Thyroid gland (tissue), 4 donors: ENCODE data around the gene UNC50. TPM values are rescaled to one million over a fixed set of nuclear protein-coding genes. Genes with fewer than 3 reads are reported as not detected.

Experiments used
- DNase-seq, 2 donors: peaks; one replicate each; pipeline ENCODE4 v3.0.0-alpha.2; 2019
- H3K27ac ChIP-seq, 3 donors: fragments of 200-600 bp; sonication (generic); 1 replicate in 2 of 3; 2 replicates in 1 of 3; pipeline ENCODE4 v1.5.1; 2016 to 2019; ENCODE audit warnings: mild to moderate bottlenecking in 1 of 3, moderate library complexity in 1 of 3
- H3K27me3 ChIP-seq: fragments of 200-600 bp; sonication (generic); one replicate; pipeline ENCODE4 v1.5.1; 2019
- H3K36me3 ChIP-seq, 2 donors: fragments of 200-600 bp; sonication (generic); one replicate each; pipeline ENCODE4 v1.5.1; 2016 to 2019
- H3K4me1 ChIP-seq, 2 donors: fragments of 200-600 bp; sonication (generic); one replicate each; pipeline ENCODE4 v1.5.1; 2017 to 2019
- H3K4me3 ChIP-seq, 3 donors: fragments of 200-600 bp; sonication (generic); replicated peaks in 1 of 3; 1 replicate in 2 of 3; 2 replicates in 1 of 3; pipeline ENCODE4 v1.5.1; 2016; ENCODE audit warnings: mild to moderate bottlenecking in 1 of 3
- H3K9me3 ChIP-seq: fragments of 200-600 bp; sonication (generic); one replicate; pipeline ENCODE4 v1.5.1; 2017
- CTCF ChIP-seq, 6 experiments: fragments of 200-600 bp in 3 of 6; fragments of 450-650 bp in 3 of 6; sonication (generic) in 3 of 6; IDR thresholded peaks; one replicate each; pipeline ENCODE4 v1.5.1; 2016 to 2019; ENCODE audit warnings: antibody characterized with exemption in 6 of 6, mild to moderate bottlenecking in 2 of 6, inconsistent platforms in 1 of 6, moderate library complexity in 1 of 6
- POLR2A ChIP-seq, 2 donors: fragments of 450-650 bp; IDR thresholded peaks; one replicate each; pipeline ENCODE4 v1.6.1; 2017; ENCODE audit warnings: antibody characterized with exemption in 2 of 2, mild to moderate bottlenecking in 2 of 2, moderate library complexity in 1 of 2
- WGBS, 2 donors: methylation state at CpG; one replicate each; pipeline ENCODE4 v1.1.5; 2017; 5-methylcytosine and 5-hydroxymethylcytosine counted together
- intact Hi-C: fragments of 100-400 bp; cut with DNase I; formaldehyde crosslinking; loops from one replicate; pipeline ENCODE4 v1.15.1; 2023
- total RNA-seq, 4 donors: library from RNA; depleted of rRNA; stranded (reverse); fragments of >200 nt; gene quantifications; one replicate each; pipeline ENCODE4 v1.2.3, GENCODE V29; 2016

UNC50 gene
- total RNA-seq, 4 donors from 2014 or later = 75.3 to 86.1 (median 81.9) TPM

GRCh38 chr2:98565941-98566340, 42.4 kb upstream of the UNC50 start:
- 96 to 97% methylated on average over 19 of the region's 19 CpGs for WGBS, 2 donors
- TF ChIP-seq CTCF (IDR thresholded peaks at IDR 0.05) (no peak), POLR2A (IDR thresholded peaks at IDR 0.05) (no peak)
- Histone ChIP-seq H3K4me3 (no peak overlapping the region), H3K27me3 (no peaks in the 10 kb centered on the region), H3K4me1 (peaks cover 16 to 20% of the 10 kb centered on the region in 2 donors), H3K36me3 (peaks cover 22 to 23% of the 10 kb centered on the region in 2 donors), H3K27ac (no peak overlapping the region), H3K9me3 (no peaks in the 10 kb centered on the region)
- intact Hi-C loops = no loop called here
- no peak for DNase-seq

GRCh38 chr2:98568161-98568956, 40.0 kb upstream of the UNC50 start:
- H3K9me3 ChIP-seq = no peaks in the 10 kb centered on the region
- no peak overlapping the region for H3K27ac ChIP-seq
- intact Hi-C loops = no loop called here
- no peaks in the 10 kb centered on the region for H3K4me1 ChIP-seq
- no peak for DNase-seq
- H3K36me3 ChIP-seq = peaks cover 22 to 29% of the 10 kb centered on the region in 2 donors
- no peak overlapping the region for H3K4me3 ChIP-seq
- H3K27me3 ChIP-seq = no peaks in the 10 kb centered on the region
- 90 to 96% methylated on average over 11 of the region's 11 CpGs for WGBS, 2 donors
- TF ChIP-seq POLR2A (IDR thresholded peaks at IDR 0.05) = no peak
- no peak for TF ChIP-seq CTCF (IDR thresholded peaks at IDR 0.05)

- peaks cover 22 to 32% of the 10 kb centered on the region in 2 donors for H3K36me3 ChIP-seq
- 67 to 76% methylated on average over 16 to 19 of the region's 19 CpGs for WGBS, 2 donors
- no peak overlapping the region for H3K4me3 ChIP-seq
- H3K27ac ChIP-seq = no peak overlapping the region
- intact Hi-C loops = no loop called here
- TF ChIP-seq POLR2A (IDR thresholded peaks at IDR 0.05) (no peak), CTCF (IDR thresholded peaks at IDR 0.05) (peak; percentile 37 to 81 (median 49))
- peak; percentile 19 to 30 for DNase-seq
- no peaks in the 10 kb centered on the region for H3K4me1 ChIP-seq
- H3K9me3 ChIP-seq = no peaks in the 10 kb centered on the region
- H3K27me3 ChIP-seq = no peaks in the 10 kb centered on the region
Measured at GRCh38 chr2:98569197-98569793, 39.1 kb upstream of the UNC50 start.

GRCh38 chr2:98569915-98570314, 38.5 kb upstream of the UNC50 start:
- Histone ChIP-seq H3K4me3 (no peak overlapping the region), H3K27ac (no peak overlapping the region), H3K36me3 (peaks cover 15 to 29% of the 10 kb centered on the region in 2 donors), H3K27me3 (no peaks in the 10 kb centered on the region), H3K4me1 (no peaks in the 10 kb centered on the region), H3K9me3 (no peaks in the 10 kb centered on the region)
- intact Hi-C loops = loop anchor here (10.0 kb wide), 1 partner anchor 155 kb away; no protein-coding TSS in a partner anchor
- no peak for DNase-seq
- 96 to 97% methylated on average over 13 of the region's 13 CpGs for WGBS, 2 donors
- no peak for TF ChIP-seq CTCF (IDR thresholded peaks at IDR 0.05)
- no peak for TF ChIP-seq POLR2A (IDR thresholded peaks at IDR 0.05)

- WGBS, 2 donors = 93 to 95% methylated on average over 5 of the region's 5 CpGs
- no peaks in the 10 kb centered on the region for H3K9me3 ChIP-seq
- no peak for TF ChIP-seq POLR2A (IDR thresholded peaks at IDR 0.05)
- no peak for TF ChIP-seq CTCF (IDR thresholded peaks at IDR 0.05)
- intact Hi-C loops = loop anchor here (10.0 kb wide), 1 partner anchor 156 kb away; no protein-coding TSS in a partner anchor
- no peak overlapping the region for H3K4me3 ChIP-seq
- peaks cover 12 to 29% of the 10 kb centered on the region in 2 donors for H3K36me3 ChIP-seq
- H3K27me3 ChIP-seq = no peaks in the 10 kb centered on the region
- no peak overlapping the region for H3K27ac ChIP-seq
- no peaks in the 10 kb centered on the region for H3K4me1 ChIP-seq
- DNase-seq = no peak
Measured at GRCh38 chr2:98570356-98570755, 38.0 kb upstream of the UNC50 start.
